ENCODE results near the gene ALDH3B2. TPM values are rescaled to one million over a fixed set of nuclear protein-coding genes. Genes with fewer than 3 reads are reported as not detected.

The ALDH3B2 gene
- total and polyA plus RNA-seq, 2 donors (not counting 1 experiment from before 2014, with no cell fraction given), result 0.09 TPM; not detected in 1

DNA sequence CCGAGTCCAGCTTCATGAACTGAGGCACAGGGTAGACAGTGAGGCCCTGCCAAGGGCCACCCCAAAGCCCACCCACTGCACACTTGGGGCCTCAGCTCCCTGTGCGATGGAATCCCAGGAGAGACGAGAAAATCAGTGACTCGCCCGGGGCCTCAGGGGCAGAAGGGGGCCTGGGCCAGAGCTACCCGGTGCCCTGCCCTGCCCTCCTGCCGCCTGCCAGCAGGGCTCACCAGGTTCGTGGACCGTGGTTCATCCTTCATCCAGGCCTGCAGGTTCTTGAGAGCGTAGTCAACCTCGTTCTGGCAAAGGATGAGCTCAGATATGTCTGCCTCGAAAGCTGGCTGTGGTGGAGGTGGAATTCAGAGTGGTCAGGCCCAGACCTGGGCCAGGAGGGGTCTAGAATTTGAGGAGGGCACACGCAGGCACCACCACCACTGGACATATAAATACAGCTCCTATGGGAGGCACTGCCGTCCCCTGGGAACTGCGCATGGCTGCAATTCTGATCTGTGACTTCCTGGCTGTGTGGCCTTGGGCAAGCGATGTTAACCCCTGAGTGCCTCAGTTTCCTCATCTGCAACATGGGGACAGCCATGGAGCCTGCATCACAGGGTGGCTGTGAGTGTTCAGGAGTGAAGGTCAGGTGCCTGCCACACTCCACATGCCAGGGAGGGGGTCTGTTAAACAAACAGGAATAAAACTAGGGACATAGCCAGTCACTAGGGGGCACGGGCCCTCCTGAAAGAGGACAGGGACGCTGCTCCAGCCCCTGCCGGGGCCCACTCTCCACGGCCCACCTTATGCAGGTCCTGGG lies 7.5 kb downstream of the ALDH3B2 start:
- Histone ChIP-seq H2AFZ (ENCODE audit: insufficient read depth, low read depth, low read length, poor library complexity, severe bottlenecking) (no peak overlapping the region), H3K9me3 (ENCODE audit: control extremely low read depth in 1 of 3, control insufficient read depth in 2 of 3, insufficient read depth in 1 of 3, low read length in 2 of 3) (no peaks in the 10 kb centered on the region), H3K27ac (ENCODE audit: low read length in 2 of 2) (no peak overlapping the region), H3K9ac (ENCODE audit: low read length) (no peak overlapping the region), H3K79me2 (ENCODE audit: control insufficient read depth, insufficient read depth, low read length) (no peaks in the 10 kb centered on the region), H3K4me1 (ENCODE audit: control insufficient read depth in 2 of 2, insufficient read depth in 2 of 2, low read length in 2 of 2) (peaks cover 33 to 34% of the 10 kb centered on the region in 2 donors), H3K36me3 (replicated peaks in 1 of 2; ENCODE audit: control extremely low read depth in 1 of 2, control insufficient read depth in 1 of 2, extremely low read depth in 1 of 2, insufficient read depth in 2 of 2, low read length in 1 of 2) (no peaks in the 10 kb centered on the region), H3K27me3 (replicated peaks in 1 of 4; ENCODE audit: control extremely low read depth in 1 of 4, control insufficient read depth in 3 of 4, insufficient read depth in 4 of 4, low read length in 3 of 4) (peaks cover 0 to 9% (median 3%) of the 10 kb centered on the region in 4 experiments), H3K4me2 (replicated peaks; ENCODE audit: low read depth, low read length, poor library complexity, severe bottlenecking) (peak overlapping the region; percentile 77), H4K20me1 (ENCODE audit: control insufficient read depth, insufficient read depth, low read length, poor library complexity, severe bottlenecking) (no peaks in the 10 kb centered on the region), H3K4me3 (ENCODE audit: control extremely low read depth in 1 of 5, extremely low read depth in 1 of 5, insufficient read depth in 1 of 5, low read depth in 2 of 5, low read length in 4 of 5) (no peak overlapping the region)
- WGBS (ENCODE audit: insufficient coverage), result 51% methylated on average over 19 of the region's 20 CpGs
- CTCF ChIA-PET, result interaction anchor here (0.5 to 2.3 kb wide), 6 partner anchors 15 to 57 kb away, joined by 3 to 13 read pairs (median 4); partner anchors contain the start of gene NUDT8
- ATAC-seq (ENCODE audit: low read depth), result no peak
- no peaks in the 10 kb centered on the region for H3K9me3 Mint-ChIP-seq (ENCODE audit: insufficient read depth)
- DNase-seq, result no peak
- POLR2A ChIA-PET, result interaction anchor here (0.9 to 1.2 kb wide), 2 partner anchors 20 to 84 kb away, joined by 3 to 4 read pairs; no protein-coding TSS in a partner anchor
- no peak for TF ChIP-seq EZH2 (IDR thresholded peaks at IDR 0.05; ENCODE audit: borderline replicate concordance, insufficient read depth, low read depth, low read length, poor library complexity, severe bottlenecking)
- TF ChIP-seq, protein P1, sequence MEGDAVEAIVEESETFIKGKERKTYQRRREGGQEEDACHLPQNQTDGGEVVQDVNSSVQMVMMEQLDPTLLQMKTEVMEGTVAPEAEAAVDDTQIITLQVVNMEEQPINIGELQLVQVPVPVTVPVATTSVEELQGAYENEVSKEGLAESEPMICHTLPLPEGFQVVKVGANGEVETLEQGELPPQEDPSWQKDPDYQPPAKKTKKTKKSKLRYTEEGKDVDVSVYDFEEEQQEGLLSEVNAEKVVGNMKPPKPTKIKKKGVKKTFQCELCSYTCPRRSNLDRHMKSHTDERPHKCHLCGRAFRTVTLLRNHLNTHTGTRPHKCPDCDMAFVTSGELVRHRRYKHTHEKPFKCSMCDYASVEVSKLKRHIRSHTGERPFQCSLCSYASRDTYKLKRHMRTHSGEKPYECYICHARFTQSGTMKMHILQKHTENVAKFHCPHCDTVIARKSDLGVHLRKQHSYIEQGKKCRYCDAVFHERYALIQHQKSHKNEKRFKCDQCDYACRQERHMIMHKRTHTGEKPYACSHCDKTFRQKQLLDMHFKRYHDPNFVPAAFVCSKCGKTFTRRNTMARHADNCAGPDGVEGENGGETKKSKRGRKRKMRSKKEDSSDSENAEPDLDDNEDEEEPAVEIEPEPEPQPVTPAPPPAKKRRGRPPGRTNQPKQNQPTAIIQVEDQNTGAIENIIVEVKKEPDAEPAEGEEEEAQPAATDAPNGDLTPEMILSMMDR (IDR thresholded peaks at IDR 0.05), result no peak
- no peaks in the 10 kb centered on the region for H3K4me1 Mint-ChIP-seq
- no peak overlapping the region for H3K27ac Mint-ChIP-seq
- peak overlapping the region; percentile 64 for H3K4me3 Mint-ChIP-seq
- intact Hi-C loops (cut with micrococcal nuclease), result no loop called here
- H3K27me3 Mint-ChIP-seq, result peaks cover 3% of the 10 kb centered on the region

DNA sequence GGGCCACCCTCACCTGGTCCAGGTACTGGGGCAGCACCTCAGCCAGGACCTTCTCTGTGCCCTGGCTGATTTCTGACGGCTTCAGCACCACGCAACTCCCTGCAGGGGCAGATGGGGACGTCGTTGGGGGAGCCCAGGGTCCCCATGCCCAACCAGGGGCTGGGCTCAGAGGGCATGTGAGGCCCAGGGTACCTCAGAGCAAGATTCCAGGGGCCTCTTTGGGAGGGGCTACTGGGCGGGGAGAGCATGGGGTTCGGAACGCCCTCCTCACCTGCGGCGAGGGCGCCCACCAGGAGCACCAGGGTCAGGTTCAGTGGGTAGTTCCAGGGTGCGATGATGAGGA lies 8.1 kb downstream of the ALDH3B2 start:
- Histone ChIP-seq H3K4me3 (ENCODE audit: control extremely low read depth in 1 of 5, extremely low read depth in 1 of 5, insufficient read depth in 1 of 5, low read depth in 2 of 5, low read length in 4 of 5) (no peak overlapping the region), H3K4me2 (replicated peaks; ENCODE audit: low read depth, low read length, poor library complexity, severe bottlenecking) (peak overlapping the region; percentile 77), H2AFZ (ENCODE audit: insufficient read depth, low read depth, low read length, poor library complexity, severe bottlenecking) (no peak overlapping the region), H3K4me1 (ENCODE audit: control insufficient read depth in 2 of 2, insufficient read depth in 2 of 2, low read length in 2 of 2) (peaks cover 33 to 34% of the 10 kb centered on the region in 2 donors), H3K36me3 (replicated peaks in 1 of 2; ENCODE audit: control extremely low read depth in 1 of 2, control insufficient read depth in 1 of 2, extremely low read depth in 1 of 2, insufficient read depth in 2 of 2, low read length in 1 of 2) (no peaks in the 10 kb centered on the region), H3K9ac (ENCODE audit: low read length) (no peak overlapping the region), H3K27ac (ENCODE audit: low read length in 2 of 2) (no peak overlapping the region), H4K20me1 (ENCODE audit: control insufficient read depth, insufficient read depth, low read length, poor library complexity, severe bottlenecking) (no peaks in the 10 kb centered on the region), H3K27me3 (replicated peaks in 1 of 4; ENCODE audit: control extremely low read depth in 1 of 4, control insufficient read depth in 3 of 4, insufficient read depth in 4 of 4, low read length in 3 of 4) (peaks cover 0 to 9% (median 3%) of the 10 kb centered on the region in 4 experiments), H3K79me2 (ENCODE audit: control insufficient read depth, insufficient read depth, low read length) (no peaks in the 10 kb centered on the region), H3K9me3 (ENCODE audit: control extremely low read depth in 1 of 3, control insufficient read depth in 2 of 3, insufficient read depth in 1 of 3, low read length in 2 of 3) (no peaks in the 10 kb centered on the region)
- Mint-ChIP-seq H3K27ac (no peak overlapping the region), H3K4me3 (peak overlapping the region; percentile 29), H3K9me3 (ENCODE audit: insufficient read depth) (no peaks in the 10 kb centered on the region), H3K4me1 (no peaks in the 10 kb centered on the region), H3K27me3 (peaks cover 3% of the 10 kb centered on the region)
- DNase-seq, result no peak
- WGBS (ENCODE audit: insufficient coverage), result 91% methylated on average over 9 of the region's 11 CpGs
- intact Hi-C loops (cut with micrococcal nuclease), result no loop called here
- POLR2A ChIA-PET, result no interaction called here
- no peak for ATAC-seq (ENCODE audit: low read depth)
- TF ChIP-seq, protein P1 (IDR thresholded peaks at IDR 0.05), result no peak
- no peak for TF ChIP-seq EZH2 (IDR thresholded peaks at IDR 0.05; ENCODE audit: borderline replicate concordance, insufficient read depth, low read depth, low read length, poor library complexity, severe bottlenecking)
- CTCF ChIA-PET, result interaction anchor here (0.5 to 2.3 kb wide), 6 partner anchors 11 to 52 kb away, joined by 3 to 13 read pairs (median 4); partner anchors contain the start of gene NUDT8
